ENCODE data around the gene MGMT.

The MGMT gene

DNA sequence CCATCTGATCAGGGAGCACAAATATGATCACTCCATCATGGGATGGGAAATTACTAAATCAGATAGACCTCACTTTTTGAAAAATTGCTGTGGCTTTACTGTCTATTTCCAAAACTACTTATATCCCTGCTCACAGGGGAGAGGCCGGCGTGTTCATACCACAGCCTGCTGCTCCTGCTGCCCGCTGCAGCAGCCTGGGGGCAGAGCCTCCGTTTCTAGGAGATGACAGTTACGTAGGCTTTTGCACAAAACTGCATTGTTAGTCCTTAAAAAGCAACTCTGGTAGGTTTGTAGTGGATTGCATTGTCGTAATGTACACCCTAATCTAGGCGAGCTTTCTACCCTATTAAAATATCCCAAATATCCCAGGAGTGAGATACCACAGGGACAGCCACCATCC, 293.4 kb downstream of the MGMT start:
- no peak for DNase-seq (ENCODE audit: low read depth in 2 of 2)

GRCh38 chr10:129761197-129761972, 294.3 kb downstream of the MGMT start:
- DNase-seq (ENCODE audit: low read depth in 2 of 2) = no peak

DNA sequence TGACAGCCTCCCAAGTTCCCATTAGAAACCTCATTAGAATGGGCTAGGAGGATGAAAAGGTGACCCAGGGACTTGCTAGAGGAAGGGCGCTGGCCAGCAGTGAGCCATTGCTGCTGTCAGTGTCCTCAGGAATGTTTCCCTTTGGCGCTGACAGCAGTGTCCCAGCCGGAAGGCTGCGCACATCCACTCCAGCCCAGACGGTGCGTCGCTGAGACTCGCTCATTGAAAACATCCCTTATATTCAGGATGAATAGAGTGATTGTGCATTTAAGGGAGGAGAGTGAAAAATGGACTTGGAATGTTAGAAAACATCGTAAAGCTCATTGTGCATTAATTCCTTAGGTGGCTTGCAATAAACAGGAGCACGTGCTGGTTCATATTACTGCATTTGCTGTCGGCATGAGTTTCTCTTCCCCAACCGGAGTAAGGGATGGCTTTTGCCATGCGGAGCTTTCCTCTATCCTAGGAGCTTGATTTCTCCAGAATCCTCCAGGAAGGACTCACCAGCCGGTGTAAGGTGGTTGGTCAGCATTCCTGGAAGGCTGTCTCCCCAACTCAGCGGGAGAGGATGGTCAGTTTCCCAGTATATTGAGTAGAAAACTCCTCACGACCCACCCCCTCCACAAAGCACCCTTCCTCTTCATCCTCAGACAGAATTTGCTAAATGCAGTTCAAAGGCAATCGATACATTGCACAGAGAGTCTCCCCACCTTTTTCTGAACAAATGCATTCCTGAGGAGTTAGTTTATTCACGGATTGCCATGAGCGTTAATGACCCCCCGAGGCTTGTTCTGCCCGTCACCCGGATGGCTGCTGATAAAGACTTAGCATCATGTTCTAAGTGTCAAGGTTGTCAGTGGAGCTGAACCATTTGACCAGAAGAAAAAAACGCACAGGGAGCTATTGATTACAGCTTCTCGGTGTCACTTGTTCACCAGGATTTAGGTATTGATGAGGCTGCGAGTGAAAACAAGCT, 295.2 kb downstream of the MGMT start:
- DNase-seq (ENCODE audit: low read depth in 2 of 2) = no peak

- DNase-seq (ENCODE audit: low read depth in 2 of 2) = no peak
Measured at GRCh38 chr10:129764011-129764900, 297.2 kb downstream of the MGMT start.

DNA sequence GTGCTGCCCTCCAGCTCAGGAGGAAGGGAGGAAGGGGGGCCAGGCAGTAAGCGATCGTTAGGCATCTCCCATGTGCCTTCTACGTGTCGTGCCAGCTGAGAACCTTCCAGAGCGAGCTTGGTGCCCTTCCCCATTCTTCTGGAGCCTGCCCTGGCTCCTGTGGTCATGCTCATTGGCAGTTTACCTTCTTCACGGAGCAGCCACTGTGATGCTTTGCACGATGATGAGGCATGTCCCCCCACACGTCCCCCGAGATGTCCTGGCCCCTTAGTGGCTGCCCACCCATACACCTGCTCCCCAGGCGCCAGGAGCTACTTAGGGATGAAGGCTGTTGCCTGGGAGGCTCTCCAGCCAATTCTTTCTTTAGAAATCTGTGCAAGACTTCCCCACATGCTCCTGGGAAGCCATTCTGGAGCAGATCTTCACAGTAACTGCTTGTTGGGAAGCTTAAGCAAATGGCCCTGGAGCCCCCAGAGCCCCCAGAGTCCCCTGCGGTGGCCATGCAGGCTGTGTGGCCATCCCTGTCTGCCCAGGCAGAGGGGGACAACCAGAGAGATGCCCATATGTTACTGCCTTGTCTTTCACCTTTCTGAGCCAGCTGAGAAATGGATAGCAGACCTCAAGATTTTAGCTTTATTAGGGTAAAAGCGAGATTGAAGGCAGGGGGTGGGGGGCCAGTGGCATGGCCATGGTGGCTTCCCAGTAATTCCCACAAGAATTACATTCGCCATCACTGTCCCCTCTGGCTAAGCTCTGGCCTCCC, 298.0 kb downstream of the MGMT start:
- DNase-seq (ENCODE audit: low read depth in 2 of 2) = no peak

GRCh38 chr10:129765664-129766550, 298.9 kb downstream of the MGMT start:
- no peak for DNase-seq (ENCODE audit: low read depth in 2 of 2)

DNA sequence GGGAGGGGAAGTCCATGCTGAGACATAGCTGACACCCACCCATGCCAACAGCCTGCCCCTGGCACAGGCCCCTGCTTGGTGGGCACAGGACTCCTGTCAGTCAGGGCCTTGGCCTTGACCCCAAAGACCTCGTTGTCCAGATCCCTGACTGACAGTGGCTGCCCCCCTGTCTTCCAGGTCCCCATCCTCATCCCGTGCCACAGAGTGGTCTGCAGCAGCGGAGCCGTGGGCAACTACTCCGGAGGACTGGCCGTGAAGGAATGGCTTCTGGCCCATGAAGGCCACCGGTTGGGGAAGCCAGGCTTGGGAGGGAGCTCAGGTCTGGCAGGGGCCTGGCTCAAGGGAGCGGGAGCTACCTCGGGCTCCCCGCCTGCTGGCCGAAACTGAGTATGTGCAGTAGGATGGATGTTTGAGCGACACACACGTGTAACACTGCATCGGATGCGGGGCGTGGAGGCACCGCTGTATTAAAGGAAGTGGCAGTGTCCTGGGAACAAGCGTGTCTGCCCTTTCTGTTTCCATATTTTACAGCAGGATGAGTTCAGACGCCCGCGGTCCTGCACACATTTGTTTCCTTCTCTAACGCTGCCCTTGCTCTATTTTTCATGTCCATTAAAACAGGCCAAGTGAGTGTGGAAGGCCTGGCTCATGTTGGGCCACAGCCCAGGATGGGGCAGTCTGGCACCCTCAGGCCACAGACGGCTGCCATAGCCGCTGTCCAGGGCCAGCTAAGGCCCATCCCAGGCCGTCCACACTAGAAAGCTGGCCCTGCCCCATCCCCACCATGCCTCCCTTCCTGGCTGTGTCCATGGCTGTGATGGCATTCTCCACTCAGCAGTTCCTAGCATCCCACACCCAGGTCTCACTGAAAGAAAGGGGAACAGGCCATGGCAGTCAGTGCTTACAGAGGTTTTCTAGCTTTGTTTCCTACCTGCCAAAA, 299.8 kb downstream of the MGMT start:
- no peak for DNase-seq (ENCODE audit: low read depth in 2 of 2)

GRCh38 chr10:129767751-129768150, 300.7 kb downstream of the MGMT start:
- DNase-seq (ENCODE audit: low read depth in 2 of 2) = no peak

DNA sequence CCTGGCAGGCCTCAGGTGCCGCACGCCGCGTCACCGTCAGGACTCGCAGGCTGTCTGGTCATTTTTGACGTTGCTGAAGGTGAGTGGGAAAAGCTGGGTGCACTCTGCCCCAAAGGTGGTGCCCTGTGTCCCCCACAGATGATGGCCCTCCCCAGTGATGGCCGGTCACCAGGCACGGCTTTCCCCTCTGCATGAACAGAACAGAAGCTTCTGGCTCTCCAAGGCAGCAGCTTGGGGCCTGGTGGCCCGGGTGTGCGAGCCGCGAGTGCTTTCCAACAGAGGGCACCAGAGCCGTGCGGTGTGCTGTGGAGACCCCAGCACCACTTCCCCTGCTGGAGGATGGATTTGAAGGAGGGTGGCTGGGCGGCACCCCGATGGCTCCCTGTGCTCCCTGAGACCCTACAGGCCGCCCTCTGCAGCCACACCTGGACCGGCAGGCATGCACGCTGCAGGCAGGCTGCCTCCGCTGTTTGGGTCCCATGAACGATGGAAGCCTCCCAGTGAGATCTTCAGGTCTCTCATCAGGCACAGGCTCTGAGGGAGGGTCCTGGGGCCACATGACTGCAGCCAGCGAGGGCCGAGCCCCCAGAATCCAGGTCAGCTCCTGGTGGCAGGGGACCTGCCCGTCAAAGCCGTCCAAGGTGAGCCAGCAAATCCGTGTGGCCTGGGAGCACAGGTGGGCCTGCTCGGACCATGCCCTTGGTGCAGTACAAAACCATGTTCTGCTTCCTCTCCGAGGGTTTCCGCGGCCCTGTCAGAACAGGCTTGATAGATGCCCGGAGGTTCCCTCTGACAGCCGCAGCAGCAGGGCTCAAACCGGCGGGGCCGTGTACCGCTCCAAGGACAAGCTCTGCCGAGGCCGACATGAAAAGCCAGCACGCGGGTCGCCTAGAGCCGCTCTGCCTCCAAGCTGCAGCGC, 301.7 kb downstream of the MGMT start:
- no peak for DNase-seq (ENCODE audit: low read depth in 2 of 2)

GRCh38 chr10:129769381-129770116, 302.5 kb downstream of the MGMT start:
- no peak for DNase-seq (ENCODE audit: low read depth in 2 of 2)

DNA sequence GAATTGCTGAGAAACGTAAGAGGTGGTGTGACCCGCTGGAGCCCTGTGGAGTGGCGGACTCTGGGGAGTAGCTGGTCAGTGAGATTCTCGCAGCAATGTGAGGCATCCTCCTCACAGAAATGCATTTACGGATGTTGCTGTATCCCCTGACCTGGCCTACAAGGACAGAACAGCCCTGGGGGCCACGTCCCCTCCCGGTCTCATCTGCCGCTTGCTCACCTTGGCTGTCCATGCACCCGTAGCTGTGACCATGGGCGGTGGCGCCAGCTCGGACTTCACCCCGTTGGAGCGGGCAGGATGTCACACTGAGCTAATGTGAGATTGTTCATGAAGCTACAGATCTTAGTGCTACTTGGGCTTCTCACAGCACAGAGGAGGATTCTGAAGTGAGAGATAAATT, 303.2 kb downstream of the MGMT start:
- no peak for DNase-seq (ENCODE audit: low read depth in 2 of 2)

DNA sequence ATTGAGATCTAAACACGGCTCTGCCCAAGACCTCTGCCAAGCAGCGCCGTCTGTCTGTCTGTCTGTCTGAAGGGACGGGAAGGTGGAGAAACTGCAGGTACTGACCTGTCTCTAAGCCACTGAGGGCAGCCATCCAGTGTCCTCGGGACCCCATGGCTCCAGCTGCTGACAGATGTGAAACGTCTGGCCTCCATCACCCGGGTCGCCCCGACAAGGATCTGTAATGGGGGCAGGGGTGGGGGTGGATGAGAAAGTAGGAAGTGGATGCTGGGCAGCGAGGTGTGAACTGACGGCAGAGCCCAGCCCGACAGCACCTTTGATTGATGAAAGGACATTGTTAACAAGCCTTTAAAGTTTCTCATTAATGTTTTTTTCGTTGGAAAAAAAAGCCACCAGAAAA, 304.0 kb downstream of the MGMT start:
- no peak for DNase-seq (ENCODE audit: low read depth in 2 of 2)

DNA sequence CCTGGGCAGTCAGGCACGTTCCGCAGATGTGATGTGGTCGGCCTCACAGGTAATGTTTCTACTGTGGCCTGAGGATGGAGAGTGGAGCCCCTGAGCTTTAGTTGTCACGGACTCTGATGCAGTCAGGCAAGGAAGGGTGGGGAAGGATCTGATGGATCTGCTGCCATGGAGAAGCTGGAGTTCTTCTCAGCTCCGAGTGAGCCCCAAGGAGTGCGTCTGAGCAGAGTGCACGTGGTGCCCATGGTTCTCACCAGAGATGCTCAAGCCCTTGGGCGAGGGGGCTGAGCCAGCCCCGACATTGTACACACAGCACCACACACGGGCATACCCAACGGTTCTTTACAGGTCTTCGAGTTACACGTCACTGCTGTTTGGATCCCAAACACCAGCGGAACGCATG, 304.5 kb downstream of the MGMT start:
- DNase-seq (ENCODE audit: low read depth in 2 of 2) = no peak

DNA sequence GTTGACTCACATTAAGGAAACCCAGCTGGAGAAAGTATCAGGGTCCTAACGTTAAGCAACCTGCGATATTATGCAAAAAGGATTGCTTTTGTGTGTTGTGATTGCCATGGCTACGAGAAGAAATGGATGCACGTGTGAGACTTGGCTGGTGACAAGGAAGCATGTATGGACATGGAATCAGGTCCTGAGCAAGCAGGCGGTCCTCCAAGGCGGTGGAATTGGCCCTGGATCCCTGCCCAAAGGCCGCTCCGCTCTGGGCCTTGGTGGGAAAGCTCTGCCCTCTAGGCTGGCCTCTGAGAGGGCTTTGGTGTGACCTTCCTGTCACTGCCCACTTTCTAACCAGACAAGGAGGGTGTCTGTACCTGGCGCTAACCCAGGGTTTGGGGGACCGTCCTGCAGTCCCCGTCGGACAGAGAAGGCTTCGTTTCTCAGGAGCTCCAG, 305.0 kb downstream of the MGMT start:
- DNase-seq (ENCODE audit: low read depth in 2 of 2) = no peak

DNA sequence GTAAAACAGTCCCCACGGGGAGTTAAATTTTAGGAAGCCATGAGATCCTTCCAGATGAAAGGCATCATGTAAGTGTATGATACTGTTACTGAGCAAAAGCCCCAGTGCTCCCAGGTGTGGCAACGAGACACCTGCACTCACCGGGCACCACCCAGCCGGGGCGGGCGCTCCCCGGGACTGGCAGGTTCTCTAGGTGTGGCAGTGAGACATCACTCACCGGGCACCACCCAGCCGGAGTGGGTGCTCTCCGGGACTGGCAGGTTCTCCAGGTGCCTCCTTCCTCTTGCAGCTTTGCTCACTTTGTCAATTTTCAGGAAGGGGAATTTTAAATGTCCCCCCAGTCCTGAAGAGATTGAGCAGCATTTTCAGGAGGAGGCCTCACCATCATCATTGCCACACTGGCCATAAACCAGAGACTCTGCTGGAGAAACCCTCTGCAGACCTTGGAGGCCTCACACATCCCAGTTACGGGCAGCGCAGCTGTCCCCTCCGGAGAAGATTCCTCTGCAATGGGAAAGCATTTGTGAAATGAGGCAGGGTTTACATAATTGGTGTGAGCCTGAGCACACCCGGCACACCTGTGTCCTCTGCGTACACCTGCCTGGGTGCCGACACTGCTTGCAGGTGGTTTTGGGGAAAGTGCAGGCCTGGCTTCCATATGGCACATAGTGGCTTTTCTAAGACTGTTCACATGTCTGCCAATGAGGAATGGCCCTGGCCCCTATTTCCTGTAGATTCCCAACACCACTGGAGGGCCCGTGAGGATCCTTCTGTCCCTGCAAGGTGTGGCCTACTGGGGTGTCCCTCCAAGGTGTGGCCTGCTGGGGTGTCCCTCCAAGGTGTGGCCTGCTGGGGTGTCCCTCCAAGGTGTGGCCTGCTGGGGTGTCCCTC, 305.7 kb downstream of the MGMT start:
- no peak for DNase-seq (ENCODE audit: low read depth in 2 of 2)

- DNase-seq (ENCODE audit: low read depth in 2 of 2) = no peak
Measured at GRCh38 chr10:129773359-129773990, 306.4 kb downstream of the MGMT start.
